HG02623 (cell line): Measurements from ENCODE around the gene WAPL.

Experiments
- ATAC-seq: cut with Tn5 transposase; IDR thresholded peaks from one replicate; pipeline ENCODE4 v1.9.1; 2021; ENCODE audit warnings: moderate library complexity; ENCODE audit not compliant: unreplicated experiment

The WAPL gene

GRCh38 chr10:86415583-86415982, 106.0 kb downstream of the WAPL start:
- no peak for ATAC-seq

DNA sequence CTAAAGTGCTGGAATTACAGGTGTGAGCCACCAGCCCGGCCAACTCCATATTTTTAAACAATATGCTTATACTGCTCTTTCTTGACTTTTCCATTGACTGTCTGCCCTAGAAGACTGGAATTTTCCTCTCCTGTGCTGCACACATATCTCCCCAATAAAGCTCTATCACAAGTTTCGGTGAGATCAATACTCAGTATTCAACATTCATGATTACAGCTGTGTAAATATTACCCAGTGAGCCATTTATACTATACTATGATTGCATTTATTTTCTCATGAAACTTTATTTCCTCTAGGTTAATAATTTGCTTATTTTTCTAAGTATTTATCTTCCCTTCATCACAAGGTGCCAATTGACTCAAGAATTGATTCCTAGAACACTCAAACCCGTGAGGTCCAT, 106.5 kb downstream of the WAPL start:
- no peak for ATAC-seq

DNA sequence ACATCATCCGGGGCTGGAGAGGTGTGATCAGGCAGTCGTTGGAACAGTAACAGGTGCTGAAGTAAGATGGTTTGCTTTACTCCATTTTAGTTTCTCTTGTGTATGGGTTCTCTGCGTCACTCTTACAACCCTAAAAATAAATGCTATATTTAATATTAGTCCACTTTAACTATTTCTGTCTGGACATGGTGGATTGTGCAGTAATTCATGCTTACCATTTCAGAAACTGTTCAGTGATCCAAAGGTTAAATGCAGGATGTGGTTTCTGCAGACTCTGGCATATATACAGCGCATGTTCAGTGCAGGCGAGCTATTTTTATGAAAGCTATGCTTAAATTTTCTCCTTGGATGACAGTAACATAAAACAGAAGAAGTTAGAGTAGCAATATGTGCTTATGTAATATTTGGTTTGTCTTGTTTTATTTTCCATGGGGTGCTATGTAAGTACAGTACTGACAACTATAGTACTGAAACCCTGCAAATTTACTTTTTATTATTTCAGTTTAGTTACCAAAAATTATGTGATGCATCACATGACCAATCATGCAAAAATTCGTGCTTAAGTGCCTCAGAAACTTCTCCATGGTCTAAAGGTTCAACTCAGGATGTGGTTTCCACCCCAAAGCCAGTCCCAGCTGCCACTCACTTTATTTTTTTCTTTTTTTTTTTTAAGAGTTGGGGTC, 108.4 kb downstream of the WAPL start:
- peak; percentile 66 for ATAC-seq

DNA sequence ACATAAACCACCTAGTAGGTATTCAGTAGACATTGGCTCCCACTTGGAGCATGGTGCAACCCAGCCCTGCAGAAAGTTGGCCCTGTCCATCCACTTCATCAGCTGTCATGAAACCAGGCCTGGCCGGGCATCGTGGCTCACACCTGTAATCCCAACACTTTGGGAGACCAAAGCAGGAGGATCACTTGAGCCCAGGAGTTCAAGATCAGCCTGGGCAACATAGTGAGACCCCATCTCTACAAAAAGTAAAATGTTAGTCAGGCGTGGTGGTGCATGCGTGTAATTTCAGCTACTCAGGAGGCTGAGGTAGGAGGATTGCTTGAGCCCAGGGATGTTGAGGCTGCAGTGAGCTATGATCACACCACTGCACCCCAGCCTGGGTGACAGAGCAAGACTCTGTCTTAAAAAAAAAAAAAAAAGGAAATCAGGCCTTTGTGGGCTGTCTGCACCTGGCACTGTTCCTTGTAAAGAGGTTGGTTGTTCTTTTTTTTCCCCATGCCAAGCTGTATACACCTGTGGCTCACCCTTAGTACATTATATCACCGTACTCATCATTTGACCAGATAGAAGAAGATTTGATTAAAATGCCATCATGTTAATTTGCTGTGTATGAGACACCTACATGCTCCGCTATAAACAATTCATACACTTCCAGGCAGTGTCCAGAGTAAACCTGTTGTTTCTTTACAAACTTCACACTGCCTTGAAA, 109.6 kb downstream of the WAPL start:
- ATAC-seq: no peak

DNA sequence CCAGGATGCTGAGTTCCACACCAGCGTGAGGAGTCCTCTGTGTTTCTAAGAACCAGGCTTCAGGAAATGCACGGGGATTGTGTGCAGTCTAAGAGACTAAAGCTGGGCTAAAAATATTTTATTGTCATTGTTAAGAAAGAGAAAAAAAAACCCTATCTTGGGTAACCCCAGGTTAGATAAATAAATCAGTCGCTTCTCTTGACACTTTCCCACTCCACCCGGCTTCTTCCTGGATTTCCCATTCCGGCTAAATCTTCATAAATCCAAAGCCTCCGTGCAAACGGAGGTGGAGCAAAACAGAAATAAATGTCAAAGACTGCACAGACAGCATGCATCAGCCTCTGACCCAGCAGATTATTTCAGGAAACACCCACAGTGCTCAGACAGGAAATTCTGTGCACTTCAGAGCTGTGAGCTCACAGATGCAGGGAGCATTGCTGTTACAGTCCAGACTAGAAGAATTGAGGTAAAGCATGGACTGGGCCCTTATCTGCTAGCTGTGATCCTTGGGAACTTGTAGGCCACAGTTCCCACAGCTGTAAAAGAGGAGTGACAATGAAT, 110.2 kb downstream of the WAPL start:
- peak; percentile 69 for ATAC-seq

- no peak for ATAC-seq
These were observed 111.0 kb downstream of the WAPL start for GRCh38 chr10:86410542-86411124.

DNA sequence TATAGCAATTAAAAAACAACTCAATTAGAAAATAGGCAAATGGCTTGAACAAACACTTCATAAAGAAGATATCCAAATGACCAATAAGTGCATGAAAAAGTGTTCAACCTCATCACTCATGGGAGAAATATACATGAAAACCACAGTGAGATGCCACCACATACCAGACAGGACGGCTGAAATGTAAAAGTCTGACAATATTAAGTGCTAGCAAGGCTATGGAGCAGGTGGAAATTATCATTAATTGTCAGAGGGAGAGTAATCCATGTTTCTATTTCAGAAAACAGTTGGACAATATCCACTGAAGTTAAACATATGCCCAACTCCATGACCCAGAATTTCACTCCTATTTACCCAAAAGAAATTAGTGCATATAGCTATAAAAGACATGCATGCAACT, 112.4 kb downstream of the WAPL start:
- ATAC-seq: no peak

- ATAC-seq: no peak
These were observed 118.3 kb downstream of the WAPL start for GRCh38 chr10:86403183-86403797.

DNA sequence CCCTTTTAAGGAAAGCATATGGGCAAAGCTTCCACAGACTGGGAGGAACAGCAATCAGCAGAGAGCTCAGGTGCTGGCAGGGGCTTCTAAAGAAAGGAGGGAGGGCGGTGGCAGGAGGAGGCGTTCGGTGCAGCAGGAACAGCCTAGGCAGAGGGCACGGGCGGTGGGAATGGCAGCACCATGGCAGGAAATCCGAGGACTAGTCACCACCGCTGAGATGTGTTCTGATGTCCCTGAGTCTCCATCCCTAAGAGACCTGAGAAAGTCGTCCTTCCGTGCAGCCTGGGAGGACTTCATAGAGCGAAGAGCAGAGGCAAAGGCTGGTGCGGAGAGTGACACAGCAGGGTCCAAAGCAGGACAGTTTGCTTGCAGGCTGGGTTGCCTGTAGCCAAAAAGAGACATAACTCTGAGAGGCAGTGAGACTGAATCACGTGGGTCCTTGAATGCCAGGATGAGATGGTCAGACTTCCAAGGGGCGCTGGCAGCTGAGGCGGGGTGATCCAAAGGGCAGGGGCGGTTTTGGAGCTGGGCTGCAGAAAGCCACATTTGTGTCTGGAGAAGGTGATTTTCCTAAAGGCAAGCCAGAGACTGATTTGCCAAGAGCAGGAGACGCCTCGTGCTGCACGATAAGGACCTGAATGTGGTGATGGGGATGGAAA, 119.2 kb downstream of the WAPL start:
- ATAC-seq: no peak

DNA sequence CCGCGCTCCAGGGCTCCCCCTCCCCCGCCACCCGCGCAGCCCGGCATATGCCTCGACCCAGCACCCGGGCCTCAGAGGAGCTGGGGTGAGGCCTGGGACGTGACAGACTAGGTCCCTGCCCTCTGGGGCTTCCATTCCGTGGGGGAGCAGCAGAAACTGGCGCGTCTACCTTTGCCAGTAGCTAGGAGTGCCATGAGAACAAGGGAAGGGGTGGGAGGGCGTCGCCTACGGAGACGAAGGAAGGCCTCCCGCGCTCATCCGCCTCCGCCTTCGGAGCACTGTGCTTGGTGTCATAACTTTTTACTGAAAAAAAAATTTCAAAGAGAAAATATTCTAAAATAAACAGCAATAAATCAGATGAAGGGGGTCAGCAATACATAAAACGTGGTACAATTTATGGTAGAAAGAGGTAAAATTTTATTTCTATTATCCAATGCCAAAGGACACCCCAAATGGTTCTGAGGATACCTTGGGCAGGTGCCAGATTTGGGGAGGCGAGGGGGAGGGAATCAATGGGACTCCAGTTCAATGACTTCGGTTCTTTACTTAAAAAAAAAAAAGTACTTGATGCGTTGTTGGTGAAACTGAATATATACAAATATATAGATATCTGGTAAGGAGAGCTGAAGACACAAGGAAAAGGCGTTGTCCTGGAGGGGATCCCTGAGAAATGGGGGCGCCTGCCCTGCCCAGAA, 119.9 kb downstream of the WAPL start:
- no peak for ATAC-seq

GRCh38 chr10:86400705-86401587, 120.6 kb downstream of the WAPL start:
- ATAC-seq: peak; percentile 30

GRCh38 chr10:86399879-86400704, 121.5 kb downstream of the WAPL start:
- ATAC-seq: peak; percentile 81

DNA sequence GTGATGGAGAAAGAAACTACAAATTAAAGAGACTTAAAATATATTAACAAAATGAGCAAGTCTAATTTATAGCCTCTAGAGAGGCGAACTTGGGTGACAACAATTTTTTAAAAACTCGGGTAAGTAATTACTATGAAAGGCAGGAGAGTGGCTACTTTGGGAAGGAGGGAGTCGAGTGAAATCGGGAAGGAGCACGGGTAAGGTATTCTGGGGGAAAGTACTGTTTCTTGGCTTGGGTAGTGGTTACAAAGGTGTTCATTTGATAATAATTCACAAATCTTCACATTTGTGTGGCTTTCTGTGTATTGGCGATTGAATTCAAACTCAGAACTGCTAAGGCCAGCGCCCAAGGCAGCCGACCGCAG, 122.1 kb downstream of the WAPL start:
- ATAC-seq: no peak

DNA sequence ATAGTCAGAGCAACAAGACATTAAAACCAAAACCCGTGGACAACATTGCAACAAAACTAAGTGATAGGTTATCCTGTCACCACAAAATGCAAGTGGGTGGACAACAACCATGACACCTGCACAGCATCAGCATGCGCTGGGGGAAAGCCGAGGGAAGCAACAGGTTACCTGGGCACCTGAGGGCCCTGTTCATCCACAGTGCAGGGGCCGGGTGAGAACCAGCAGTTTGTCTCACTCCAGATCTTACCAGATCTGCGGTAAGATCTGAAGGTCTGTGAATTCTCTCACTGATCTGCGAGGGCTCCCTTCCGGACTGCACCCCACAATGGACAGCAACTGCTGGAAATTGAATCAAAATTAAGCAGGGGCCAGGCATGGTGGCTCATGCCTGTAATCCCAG, 124.5 kb downstream of the WAPL start:
- no peak for ATAC-seq

GRCh38 chr10:86393862-86394455, 127.6 kb downstream of the WAPL start:
- ATAC-seq: no peak

GRCh38 chr10:86393362-86393761, 128.2 kb downstream of the WAPL start:
- no peak for ATAC-seq

GRCh38 chr10:86392723-86393094, 128.9 kb downstream of the WAPL start:
- peak; percentile 32 for ATAC-seq

GRCh38 chr10:86391986-86392722, 129.4 kb downstream of the WAPL start:
- ATAC-seq: no peak
